GM12891 (cell line): Measurements from ENCODE around the gene CTSW. TPM values are rescaled to one million over a fixed set of nuclear protein-coding genes. Genes with fewer than 3 reads are reported as not detected.
"Not testable (repeated sequence)": the region's sequence is repeated elsewhere in the genome, so short reads cannot be mapped to it uniquely, and the experiment has no call there.

Experiments
- DNase-seq: peaks from one replicate; pipeline ENCODE4 v3.0.0; 2011; ENCODE audit warnings: low spot score; ENCODE audit not compliant: insufficient read length
- FAIRE-seq: peaks from 2 replicates; lab custom pipeline; 2011; peaks lifted over from hg19 to GRCh38; lab: Jason Lieb, UNC
- PAX5 ChIP-seq: IDR thresholded peaks from 2 replicates; pipeline ENCODE4 v1.6.1; 2011; ENCODE audit warnings: low read length, moderate library complexity, mild to moderate bottlenecking; ENCODE audit not compliant: insufficient read depth, severe bottlenecking
- POLR2A ChIP-seq: IDR thresholded peaks from 2 replicates; pipeline ENCODE4 v1.6.1; 2011; ENCODE audit warnings: low read depth, low read length, control low read depth
- POLR2AphosphoS5 ChIP-seq: IDR thresholded peaks from 2 replicates; pipeline ENCODE4 v1.6.1; 2011; ENCODE audit warnings: low read depth, low read length, control low read depth
- POU2F2 ChIP-seq: IDR thresholded peaks from 2 replicates; pipeline ENCODE4 v1.6.1; 2011; ENCODE audit warnings: low read depth, mild to moderate bottlenecking, control low read depth, low read length, moderate library complexity
- SPI1 ChIP-seq: IDR thresholded peaks from 2 replicates; pipeline ENCODE4 v1.6.1; 2011; ENCODE audit warnings: low read depth, low read length, control low read depth
- TAF1 ChIP-seq: IDR thresholded peaks from 2 replicates; pipeline ENCODE4 v1.6.1; 2011; ENCODE audit warnings: low read depth, low read length, control low read depth
- polyA plus RNA-seq: library from polyadenylated mRNA; unstranded; fragments of >200 nt; gene quantifications from one replicate; pipeline ENCODE4 v1.2.1, GENCODE V29; 2012; ENCODE audit warnings: low read depth, missing spikeins, inconsistent platforms; ENCODE audit not compliant: missing spikeins

The CTSW gene
- polyA plus RNA-seq, result 3.3 TPM

- no peak for TF ChIP-seq PAX5
- TF ChIP-seq POLR2A, result no peak
- no peak for TF ChIP-seq SPI1
- TF ChIP-seq TAF1, result no peak
- TF ChIP-seq POU2F2, result no peak
- DNase-seq (no peak), FAIRE-seq (peak; percentile 47)
Measured at GRCh38 chr11:65879617-65880016, at the start of gene CTSW. CTSW (plus strand) TSS chr11:65879837; CDS start chr11:65879855, 18 bp downstream.

- not testable (repeated sequence) for FAIRE-seq, DNase-seq
Measured at GRCh38 chr11:65832231-65832630, 47.4 kb upstream of the CTSW start.

- DNase-seq (peak; percentile 98), FAIRE-seq (peak; percentile 100)
- TF ChIP-seq POU2F2 (0 out of 2 replicates have a peak, but pooled peaks have one; percentile 14), SPI1 (peak; percentile 5; the same call in 1 of the 2 replicates), POLR2A (no peak)
Measured at GRCh38 chr11:65833297-65834030, 46.2 kb upstream of the CTSW start, which contains the start of gene SNX32. SNX32 (plus strand) TSS chr11:65833963; CDS start chr11:65834066, 103 bp downstream.

GRCh38 chr11:65834202-65834601 is 45.4 kb upstream of the CTSW start:
- DNase-seq, result no peak
- TF ChIP-seq POU2F2 (no peak), TAF1 (no peak), SPI1 (no peak), POLR2A (no peak), PAX5 (no peak), POLR2AphosphoS5 (no peak)
- FAIRE-seq, result no peak

- TF ChIP-seq PAX5, result no peak
- TF ChIP-seq TAF1, result no peak
- TF ChIP-seq POU2F2, result no peak
- no peak for TF ChIP-seq POLR2A
- no peak for TF ChIP-seq SPI1
- no peak for TF ChIP-seq POLR2AphosphoS5
- DNase-seq (no peak), FAIRE-seq (peak; percentile 43)
Measured at GRCh38 chr11:65842144-65842543, 37.5 kb upstream of the CTSW start.

GRCh38 chr11:65843811-65844210 is 35.8 kb upstream of the CTSW start:
- TF ChIP-seq POLR2AphosphoS5, result no peak
- TF ChIP-seq SPI1, result no peak
- TF ChIP-seq TAF1, result no peak
- TF ChIP-seq PAX5, result no peak
- TF ChIP-seq POLR2A, result no peak
- FAIRE-seq (no peak), DNase-seq (no peak)

- DNase-seq (no peak), FAIRE-seq (no peak)
- no peak for TF ChIP-seq PAX5
- TF ChIP-seq POU2F2, result no peak
- TF ChIP-seq TAF1, result no peak
- no peak for TF ChIP-seq POLR2AphosphoS5
- no peak for TF ChIP-seq POLR2A
- no peak for TF ChIP-seq SPI1
Measured at GRCh38 chr11:65844231-65844872, 35.3 kb upstream of the CTSW start.

GRCh38 chr11:65847746-65848145 is 31.9 kb upstream of the CTSW start:
- no peak for DNase-seq
- FAIRE-seq, result no peak
- no peak for TF ChIP-seq TAF1
- no peak for TF ChIP-seq POLR2A

- not testable (repeated sequence) for FAIRE-seq
Measured at GRCh38 chr11:65848693-65849092, 30.9 kb upstream of the CTSW start.

GRCh38 chr11:65849366-65849765 is 30.3 kb upstream of the CTSW start:
- no peak for FAIRE-seq
- TF ChIP-seq POLR2AphosphoS5 (no peak), POLR2A (0 out of 2 replicates have a peak, but pooled peaks have one; percentile 34)
- no peak for DNase-seq

More at GRCh38 chr11:65848693-65849092, 30.9 kb upstream of the CTSW start:
- not testable (repeated sequence) for DNase-seq

- FAIRE-seq, result no peak
- TF ChIP-seq POLR2A, result 0 out of 2 replicates have a peak, but pooled peaks have one; percentile 8
- no peak for TF ChIP-seq POU2F2
- peak; percentile 14; the same call in 1 of the 2 replicates for TF ChIP-seq POLR2AphosphoS5
- no peak for DNase-seq
Measured at GRCh38 chr11:65849771-65850216, 29.8 kb upstream of the CTSW start.
